GM19468 (cell line): ENCODE measurements around the gene SH3BP2.

Experiments
- ATAC-seq: cut with Tn5 transposase; IDR thresholded peaks from one replicate; pipeline ENCODE4 v1.9.1; 2021; ENCODE audit warnings: mild to moderate bottlenecking, moderate library complexity, moderate number of reproducible peaks; ENCODE audit not compliant: unreplicated experiment; ENCODE audit errors: extremely low read depth

SH3BP2 gene

DNA sequence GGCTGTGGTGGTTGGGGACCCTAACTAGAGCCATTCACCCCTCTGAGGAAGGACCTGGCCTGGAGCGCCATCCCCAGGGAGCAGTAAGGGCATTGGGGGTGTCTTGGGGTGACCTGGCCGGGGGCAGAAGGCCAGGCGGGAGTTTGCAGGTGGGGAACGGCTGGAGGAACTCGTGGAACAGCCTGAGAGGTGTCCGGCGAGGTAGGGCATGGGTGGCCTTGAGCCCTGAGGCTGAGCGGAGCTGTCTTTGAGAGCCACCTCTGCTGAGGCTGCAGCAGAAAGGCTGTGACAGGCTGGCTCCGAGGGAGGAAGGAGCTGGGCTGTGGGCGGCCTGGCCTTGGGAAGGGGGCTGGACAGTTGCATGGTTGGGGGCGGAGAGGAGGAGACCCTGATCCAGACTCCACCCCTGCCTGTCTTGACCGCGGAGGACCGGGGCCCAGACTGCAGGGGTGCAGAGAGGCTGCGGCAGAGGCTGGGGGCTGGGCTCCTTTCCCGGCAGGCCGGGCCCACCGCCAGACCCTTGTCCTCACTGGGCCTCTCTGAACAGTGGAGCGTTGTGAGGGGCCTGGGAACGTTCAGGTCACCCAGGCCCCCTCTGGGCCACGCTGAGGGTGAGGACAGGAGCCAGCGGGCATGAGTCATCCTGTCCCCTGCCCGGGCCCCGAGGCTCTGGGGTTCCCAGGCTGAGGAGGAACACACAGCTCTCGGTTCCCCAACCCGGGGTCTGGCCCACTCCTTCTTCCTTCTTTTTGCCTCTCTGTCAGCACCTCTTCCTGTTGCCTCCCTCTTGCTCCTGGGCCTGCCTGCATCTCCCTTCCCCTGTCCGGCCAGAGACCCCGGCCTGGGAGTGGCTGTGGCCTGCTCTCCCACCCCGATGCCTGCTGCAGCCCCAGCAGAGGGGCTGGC lies 8.1 kb downstream of the SH3BP2 start:
- ATAC-seq: no peak

DNA sequence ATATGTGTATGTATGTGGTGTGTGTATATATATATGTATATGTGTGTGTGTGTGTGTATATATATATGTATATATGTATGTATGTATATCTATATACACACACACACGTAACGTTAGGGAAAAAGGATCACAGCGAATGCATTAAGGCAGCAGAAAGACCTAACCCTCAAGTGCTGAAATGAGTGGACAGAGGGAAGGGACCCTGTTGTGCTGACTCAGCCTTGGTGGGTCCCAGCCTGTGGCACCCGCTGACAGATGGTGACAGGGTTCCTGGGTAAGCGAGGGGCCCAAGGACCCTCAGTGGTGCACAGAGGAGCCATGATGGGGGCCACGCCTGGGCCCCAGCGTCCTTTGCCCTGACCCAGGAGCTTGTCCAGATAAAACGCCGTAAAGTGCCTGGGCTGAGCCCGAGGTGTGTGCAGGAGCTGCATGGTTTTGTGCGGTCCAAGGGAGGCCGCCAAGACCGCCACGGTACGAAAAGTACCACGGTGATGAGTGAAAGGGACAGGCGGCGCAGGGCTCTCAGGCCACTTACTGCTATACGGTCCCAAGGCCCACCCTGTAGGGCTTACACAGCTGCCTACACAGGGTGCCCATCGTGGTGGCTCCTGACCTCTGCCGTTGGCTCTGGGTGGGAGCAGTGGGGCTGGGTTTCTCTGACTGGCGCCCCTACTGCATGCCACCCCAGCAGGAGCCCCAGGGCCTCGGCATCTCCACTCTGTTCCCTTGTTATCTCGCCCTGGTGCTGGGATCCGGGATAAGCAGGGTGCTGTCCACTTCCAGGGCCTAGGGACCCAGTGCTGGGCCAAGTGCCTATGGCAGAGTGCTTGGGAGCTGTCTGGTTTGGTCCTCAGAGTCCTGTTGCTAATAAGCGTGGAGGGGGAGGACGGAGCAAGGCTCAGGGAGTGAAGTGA lies 10.0 kb downstream of the SH3BP2 start:
- ATAC-seq: no peak

DNA sequence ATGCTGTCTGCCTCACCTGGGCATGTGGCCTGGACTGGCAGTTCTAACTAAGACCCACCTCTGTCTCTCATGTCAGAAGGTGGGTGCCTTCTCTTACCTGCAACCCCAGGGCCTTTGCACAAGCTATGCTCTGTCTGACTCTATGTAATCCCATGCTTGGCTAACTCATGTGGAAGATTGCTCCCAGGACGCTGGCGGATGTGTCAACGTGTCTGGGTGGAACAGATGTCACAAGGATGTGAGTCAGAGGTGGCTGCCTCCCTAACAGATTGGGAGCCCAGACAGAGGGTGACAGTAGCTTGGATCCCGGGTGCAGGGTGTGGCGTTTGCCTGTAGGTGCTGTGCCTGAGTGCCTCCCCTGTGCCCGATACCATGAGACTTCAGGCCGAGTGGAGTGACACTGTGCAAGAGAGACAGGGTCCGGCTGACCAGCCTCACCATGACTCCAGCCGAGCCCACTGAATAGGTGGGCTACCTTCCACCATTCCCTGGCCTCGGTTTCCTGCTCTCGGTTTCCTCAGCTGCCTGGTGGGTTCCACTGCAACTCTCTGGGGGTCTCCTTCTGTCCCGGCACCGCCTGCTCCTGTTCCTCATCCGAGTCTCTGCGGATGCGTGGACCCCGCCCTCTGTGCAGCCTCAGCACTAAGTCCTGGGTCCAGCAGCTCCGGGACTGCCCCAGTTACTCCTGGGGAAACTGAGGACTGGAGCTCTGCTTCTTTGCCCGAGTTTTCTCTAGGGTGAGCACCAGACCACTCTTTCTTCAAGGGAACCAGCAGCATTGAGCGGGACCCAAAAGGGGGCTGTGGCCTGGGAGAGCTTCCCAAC lies 11.0 kb downstream of the SH3BP2 start:
- no peak for ATAC-seq

DNA sequence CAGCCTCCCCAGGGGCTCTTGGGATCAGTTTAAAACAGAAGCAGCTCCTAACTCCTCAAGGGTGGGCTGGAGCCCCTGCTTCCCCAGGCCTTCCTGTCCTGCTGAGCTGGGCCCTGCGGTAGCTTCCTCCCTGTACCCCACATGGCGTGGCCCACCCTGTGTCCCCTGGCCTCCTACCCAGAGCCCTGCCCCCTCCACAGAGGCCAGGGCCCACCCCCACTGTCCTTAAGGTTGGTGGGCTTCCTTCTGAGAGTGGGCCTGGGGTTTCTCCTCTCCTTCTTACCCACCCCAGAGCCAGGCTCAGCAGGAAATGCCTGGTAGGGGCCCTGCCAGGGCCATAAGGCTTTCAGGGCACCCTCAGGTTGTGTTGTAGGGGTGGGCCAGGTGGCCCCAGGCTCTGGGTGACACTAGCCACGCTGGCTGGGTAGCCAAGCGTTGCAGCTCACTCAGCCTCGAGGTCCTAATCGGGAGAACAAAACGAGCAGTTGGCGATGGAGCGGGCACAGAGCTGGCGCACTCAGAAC lies 11.6 kb downstream of the SH3BP2 start:
- no peak for ATAC-seq

DNA sequence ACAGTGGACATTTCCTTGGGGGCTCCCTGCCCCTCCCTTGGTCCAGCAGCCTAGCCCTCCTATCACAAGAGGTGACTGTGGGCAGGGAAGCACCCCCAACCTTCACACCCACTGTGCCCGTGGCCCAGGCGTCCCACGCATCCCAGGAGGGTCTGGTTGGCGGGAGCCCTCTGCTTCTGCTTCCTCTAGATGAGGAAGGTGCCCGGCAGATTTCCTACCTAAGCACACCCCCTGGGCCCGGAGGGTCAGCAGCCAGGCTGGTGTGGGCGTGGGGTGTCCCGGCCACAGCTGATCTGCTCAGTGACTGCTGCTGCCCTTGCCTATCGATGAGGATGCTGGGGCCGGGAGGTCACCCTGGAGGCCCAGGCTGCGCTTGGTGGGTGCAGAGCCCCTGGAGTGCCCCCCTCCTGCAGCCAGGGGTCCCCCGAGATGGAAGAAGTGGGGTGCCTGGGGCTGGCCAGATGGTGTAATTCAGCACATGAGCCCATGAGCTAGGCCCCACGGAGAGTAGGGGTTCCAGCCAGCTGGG lies 12.2 kb downstream of the SH3BP2 start:
- ATAC-seq: no peak

DNA sequence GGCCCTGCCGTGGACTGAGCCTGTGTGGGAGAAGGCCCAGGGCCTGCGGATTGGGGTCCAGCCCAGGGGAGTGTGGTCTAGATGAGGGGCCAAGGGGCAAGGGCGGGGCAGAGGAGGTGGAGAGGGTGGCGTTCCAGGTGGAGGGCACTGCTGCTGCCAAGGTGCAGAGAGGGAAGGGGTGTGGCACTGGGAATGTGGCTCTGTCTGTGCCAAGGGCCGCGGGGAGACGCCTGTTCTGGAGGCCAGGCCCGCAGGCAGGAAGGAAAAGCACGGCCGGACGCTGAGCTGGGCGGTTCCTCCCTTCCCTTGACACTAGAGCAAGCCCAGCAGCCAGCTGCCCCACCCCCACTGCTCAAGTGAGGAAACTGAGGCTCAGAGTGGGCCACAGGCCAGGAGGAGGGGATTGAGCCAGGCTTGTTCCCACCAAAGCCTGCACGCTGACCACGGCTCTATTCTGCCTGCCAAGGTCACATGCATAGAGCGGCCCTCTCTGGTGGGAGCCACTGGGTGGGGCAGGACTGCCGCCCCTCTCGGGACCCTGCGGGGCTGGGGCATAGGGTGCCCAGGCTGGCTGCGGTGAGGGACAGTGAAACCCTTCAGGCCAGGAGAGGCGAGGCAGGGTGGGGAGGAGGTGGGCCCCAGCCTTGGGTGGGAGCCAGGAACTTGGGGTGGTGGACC lies 13.0 kb downstream of the SH3BP2 start:
- ATAC-seq: no peak

DNA sequence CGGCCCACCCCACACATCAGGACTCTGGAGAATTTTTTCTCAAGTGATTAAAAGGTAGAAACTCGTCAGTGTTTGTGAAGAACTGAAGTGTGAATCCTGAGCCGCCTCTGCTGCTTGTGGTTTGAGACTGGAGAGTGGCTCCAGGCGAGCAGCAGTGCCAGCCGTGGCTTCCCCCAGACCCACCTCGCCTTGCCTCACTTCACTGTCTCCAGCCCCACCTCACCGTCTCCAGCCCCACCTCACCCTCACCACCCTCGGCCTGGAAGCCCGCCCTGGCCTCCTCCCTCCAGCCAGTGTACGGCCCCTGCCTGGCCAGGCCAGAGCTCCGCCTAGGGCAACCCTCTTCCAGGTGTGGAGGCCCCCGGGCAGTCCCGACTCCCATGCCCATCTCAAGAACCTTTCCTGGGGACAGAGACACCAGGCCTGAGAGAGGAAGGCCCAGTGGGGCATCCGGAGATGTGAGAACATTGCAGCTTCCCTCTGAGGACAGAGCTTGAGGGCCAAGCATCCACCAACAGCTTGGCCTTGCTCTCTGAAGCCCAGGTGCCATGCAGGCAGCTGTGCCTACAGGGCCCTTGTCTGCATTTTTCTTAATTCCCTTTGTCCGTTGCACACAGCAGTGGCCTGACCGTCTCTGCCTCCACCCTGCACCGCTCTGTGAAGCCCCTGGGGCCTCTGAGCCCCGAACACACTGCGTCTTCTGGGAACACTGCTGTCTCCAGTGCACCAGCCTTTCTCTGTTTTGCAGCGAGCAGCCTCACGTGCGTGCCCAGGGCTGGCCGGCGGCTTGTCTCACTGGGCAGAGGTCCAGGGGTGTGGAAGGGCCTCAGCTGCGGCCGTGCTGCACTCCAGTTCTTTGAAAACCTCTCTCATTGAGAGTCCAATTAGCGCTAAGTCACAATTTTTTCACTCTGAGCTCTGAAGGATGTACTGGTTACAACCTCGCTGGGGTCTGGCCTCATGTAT lies 13.8 kb downstream of the SH3BP2 start:
- ATAC-seq: no peak

DNA sequence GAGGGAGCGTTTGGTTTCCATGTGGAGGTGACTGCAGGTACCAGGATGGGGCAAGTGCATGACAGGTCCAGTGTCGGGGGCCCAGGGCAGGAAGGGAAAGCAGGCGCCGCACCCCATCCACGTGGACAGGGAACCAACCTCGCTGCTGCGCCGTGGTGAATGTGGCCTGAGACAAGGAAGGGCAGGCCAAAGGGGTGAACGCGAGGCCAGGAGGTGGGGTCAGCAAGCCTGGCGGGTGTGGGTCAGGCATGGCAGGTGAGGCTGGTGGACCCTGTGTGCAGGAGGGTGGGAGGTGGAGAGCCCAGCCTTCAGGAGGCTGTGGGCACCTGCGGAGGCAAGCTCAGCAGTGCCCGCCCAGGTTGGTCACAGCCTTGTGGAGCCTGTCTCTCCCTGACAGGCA lies 14.7 kb downstream of the SH3BP2 start:
- ATAC-seq: no peak

DNA sequence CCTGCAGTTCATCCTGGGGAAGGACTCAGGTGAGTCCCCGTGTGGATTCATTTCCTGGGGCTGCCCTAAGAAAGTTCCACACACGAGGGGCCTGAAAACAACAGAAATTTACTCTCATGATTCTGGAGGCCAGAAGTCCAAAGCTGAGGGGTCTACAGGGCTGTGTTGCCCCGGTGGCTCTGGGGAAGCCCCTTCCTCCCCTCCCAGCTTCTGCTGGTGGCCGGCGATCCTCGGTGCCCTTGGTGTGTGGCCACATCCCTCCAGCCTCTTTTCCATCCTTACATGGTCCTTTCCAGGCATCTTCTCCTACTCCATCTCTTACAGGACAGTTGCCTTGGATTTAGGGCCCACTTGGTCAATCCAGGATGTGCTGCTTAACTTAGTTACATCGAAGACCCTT lies 15.1 kb downstream of the SH3BP2 start:
- ATAC-seq: no peak

DNA sequence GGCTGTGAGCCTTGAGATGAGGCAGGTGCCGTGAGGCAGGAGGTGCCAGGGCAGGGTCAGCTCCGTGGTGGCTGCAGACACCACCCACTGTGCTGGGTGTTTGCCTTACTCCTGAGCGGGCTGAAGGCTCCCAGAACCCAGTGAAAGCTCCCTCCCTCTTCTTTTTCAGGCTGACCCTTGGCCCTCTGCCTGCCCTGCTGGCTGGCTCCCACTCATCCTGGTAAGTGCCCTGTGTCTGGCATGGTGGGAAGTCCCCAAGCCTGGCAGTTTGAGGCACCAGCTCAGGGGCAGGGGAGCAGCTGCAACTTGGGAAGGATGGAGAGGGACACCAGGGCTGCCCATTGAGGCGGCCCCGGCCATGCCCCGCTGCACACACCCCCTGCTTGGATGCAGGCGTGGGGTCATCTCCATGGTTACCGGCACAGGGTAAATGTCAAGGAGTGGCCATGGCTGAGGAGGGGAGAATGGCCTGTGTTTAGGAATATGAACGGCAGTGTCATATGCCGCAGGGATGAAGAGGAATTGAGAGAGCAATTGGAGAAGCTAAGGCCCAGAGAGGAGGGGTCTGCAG lies 16.8 kb downstream of the SH3BP2 start:
- ATAC-seq: no peak

DNA sequence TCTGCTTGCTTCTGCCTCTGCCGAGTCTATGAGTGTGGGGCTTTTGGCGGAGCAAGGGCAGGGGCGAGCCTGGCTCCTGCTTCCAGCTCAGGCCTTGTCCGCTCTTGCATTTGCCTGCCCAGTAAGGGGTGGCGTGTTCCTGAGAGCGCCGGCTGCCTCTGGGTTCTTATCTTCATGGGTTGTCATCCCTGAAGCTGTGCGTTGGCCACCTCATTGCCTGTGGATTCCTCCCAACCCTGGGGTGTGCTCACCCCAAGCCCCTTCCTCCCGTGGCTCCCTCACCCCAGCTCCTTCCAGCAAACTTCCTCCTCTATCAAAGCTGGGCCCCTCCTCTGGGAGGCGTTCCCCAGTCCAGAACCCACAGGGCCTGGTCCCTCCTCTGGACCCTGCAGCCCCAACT lies 17.5 kb downstream of the SH3BP2 start:
- no peak for ATAC-seq

DNA sequence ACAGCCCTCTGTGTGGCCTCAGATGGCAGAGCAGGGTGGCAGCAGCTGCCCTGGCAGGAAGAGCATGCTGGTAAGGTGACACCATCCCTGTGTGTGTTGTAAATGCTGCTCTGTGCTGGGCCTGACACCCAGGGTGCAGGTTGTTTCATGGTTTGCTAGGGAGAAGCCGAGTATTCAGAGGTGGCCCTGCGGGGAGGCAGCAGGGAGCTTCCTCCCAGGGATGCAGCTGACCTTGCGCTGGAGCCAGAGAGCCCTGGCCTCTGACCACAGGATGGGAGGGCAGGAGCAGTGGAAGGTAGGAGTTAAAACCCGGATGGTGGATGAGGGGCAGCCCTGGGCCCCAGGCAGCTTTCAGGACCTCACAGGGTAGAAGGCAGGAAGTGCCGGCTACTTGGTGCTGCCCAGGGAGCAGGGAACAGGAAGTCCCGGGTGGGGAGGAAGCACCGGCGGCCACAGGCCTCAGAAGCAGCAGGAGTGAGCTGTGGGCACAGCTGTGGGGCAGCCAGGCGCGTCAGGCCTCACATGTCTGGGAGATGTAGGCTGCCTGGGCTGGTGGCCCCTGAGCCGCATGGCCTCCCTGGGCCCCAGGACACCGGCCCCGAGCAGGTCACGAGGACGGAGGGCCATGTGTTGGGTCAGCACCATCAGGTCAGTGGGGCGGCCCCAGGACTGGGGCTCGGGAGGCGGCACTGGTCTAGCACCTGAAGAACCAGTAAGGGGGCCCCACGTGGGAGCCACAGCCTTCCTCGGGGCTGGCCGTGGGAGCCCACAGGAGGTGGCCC lies 19.1 kb downstream of the SH3BP2 start:
- peak; percentile 31 for ATAC-seq

DNA sequence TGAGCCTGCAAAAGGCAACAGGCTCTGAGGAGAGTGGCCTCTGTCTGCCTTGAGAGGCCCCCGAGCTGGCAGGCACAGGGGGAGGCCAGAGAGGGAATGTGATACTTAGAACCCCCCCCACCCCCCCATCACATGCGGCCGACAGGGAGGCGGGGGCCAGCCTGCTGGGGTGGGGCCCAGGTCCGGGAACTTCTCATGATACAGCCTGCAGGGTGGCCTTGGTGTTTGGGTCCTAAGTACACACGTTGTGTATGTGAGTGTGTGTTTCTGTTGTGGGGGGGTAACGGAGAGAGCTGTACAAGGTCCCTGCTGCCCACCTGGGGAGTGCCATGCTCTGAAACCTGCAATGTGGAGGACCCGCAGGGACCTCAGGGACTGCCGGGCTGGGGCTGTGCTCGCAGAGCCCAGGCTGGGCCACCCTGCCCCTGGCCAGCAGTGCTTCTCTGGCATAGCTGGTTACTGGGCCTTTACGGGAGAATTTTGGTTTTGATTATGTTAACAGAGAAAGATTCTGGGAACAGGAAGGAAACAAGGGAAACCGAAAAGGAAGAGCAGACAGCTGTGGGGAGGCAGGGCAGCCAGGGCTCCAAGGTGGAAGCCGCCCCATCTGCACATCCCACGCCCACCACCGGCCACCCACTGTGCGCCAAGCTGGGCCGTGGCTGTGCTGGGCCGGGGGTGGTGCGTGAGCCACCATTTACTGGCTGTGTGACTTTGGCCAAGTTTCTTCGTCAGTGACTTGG lies 19.9 kb downstream of the SH3BP2 start:
- ATAC-seq: no peak

DNA sequence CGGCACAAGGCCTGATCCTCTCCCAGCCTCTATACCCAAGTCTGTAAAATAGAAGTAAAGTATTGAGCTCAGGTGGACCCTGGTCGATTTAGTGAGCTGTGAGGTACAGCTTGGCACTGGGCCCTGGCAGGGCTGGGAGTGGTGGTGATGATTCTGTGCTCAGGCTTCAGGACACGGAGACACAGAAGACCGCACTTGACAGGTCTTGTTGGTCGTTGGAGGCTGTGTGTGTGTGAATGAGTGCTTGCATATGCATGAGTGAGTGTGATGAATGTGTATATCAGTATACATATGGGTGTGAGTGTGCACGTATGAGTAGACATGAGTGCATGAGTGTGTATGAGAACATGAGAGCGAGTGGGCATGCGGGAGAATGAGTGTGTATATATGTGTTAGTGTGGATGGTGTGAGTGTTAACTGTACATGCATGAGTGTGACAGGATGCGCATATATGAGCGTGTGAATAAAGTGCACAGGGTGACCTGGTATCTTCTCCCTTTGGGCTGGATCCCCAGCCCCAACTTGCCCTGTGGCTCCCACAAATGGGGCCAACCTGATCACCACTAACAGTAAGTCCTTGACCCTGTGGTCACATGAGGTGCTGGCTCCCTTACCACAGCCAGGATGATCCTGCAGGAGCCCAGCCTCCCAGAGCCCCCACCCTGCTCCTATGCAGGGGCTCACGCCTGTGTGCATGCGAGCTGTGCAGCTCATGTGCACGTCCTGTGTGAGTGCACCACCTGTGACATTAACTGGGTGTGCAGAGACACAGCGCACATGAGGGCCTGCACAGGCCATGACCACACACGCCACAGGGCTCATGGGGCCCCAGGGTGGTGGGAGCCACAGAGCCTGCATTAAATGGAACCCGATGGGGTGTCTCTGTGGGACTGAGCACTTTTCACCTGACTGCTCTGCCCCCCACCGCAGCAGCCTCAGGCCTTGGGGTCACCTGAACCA lies 20.8 kb downstream of the SH3BP2 start:
- no peak for ATAC-seq

DNA sequence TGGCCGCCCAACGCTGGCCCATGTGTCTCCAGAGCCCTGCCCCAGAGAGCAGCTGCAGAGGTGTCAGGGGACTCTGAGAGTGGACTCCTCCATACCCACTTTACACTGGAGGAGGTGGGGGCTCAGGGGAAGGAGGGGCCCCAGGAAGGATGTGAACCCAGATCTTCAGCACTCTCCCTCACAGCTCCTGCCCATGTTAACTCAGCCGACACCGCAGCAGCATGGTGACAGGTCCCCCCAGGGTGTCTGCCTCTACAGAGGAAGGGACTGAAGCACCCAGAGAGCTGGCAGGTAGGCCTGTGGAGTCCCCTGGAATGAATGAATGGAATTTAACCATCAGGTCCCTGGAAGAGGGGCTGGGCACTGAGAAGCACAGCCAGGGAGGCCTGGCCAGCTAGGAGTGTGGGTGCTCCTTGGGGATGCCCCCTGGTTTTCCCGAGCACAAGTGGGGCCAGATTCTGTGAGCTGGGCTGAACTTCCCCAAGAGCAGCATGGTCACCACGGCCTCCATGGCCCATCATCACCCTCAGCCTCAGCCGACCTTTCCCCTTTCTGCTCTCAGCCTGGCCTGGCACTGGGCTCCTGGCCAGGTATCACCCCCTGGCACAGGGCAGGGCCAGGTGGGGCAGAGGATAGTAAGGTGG lies 21.9 kb downstream of the SH3BP2 start:
- no peak for ATAC-seq
